ENCODE measurements around the gene SEL1L. TPM values are rescaled to one million over a fixed set of nuclear protein-coding genes. Genes with fewer than 3 reads are reported as not detected.
"Not testable (repeated sequence)": the region's sequence is repeated elsewhere in the genome, so short reads cannot be mapped to it uniquely, and the experiment has no call there.

Gene SEL1L
- total RNA-seq, 1 donor from 2014 or later, result 56.1 TPM

GRCh38 chr14:81484120-81484519 lies 49.5 kb downstream of the SEL1L start:
- no peaks in the 10 kb centered on the region for H3K27me3 Mint-ChIP-seq (ENCODE audit: insufficient read depth)
- no peak overlapping the region for H3K27ac Mint-ChIP-seq
- no peaks in the 10 kb centered on the region for H3K9me3 Mint-ChIP-seq
- H3K36me3 Mint-ChIP-seq (ENCODE audit: low read depth), result peaks cover 50% of the 10 kb centered on the region
- no peak overlapping the region for H3K4me3 Mint-ChIP-seq
- no peak for DNase-seq (ENCODE audit: low spot score)
- H3K4me1 Mint-ChIP-seq (ENCODE audit: low read depth), result peaks cover 6% of the 10 kb centered on the region
- intact Hi-C loops (cut with micrococcal nuclease), result no loop called here

- Mint-ChIP-seq H3K27me3 (ENCODE audit: insufficient read depth) (no peaks in the 10 kb centered on the region), H3K36me3 (ENCODE audit: low read depth) (peaks cover 46% of the 10 kb centered on the region), H3K9me3 (no peaks in the 10 kb centered on the region), H3K27ac (no peak overlapping the region), H3K4me1 (ENCODE audit: low read depth) (peaks cover 6% of the 10 kb centered on the region), H3K4me3 (no peak overlapping the region)
- intact Hi-C loops (cut with micrococcal nuclease), result no loop called here
- DNase-seq (ENCODE audit: low spot score), result no peak
These were observed 52.9 kb downstream of the SEL1L start for GRCh38 chr14:81480741-81481140.

- peaks cover 16% of the 10 kb centered on the region for H3K4me1 Mint-ChIP-seq (ENCODE audit: low read depth)
- H3K36me3 Mint-ChIP-seq (ENCODE audit: low read depth), result peaks cover 42% of the 10 kb centered on the region
- no peaks in the 10 kb centered on the region for H3K9me3 Mint-ChIP-seq
- no peaks in the 10 kb centered on the region for H3K27me3 Mint-ChIP-seq (ENCODE audit: insufficient read depth)
- H3K27ac Mint-ChIP-seq, result no peak overlapping the region
- intact Hi-C loops (cut with micrococcal nuclease), result no loop called here
- no peak overlapping the region for H3K4me3 Mint-ChIP-seq
- no peak for DNase-seq (ENCODE audit: low spot score)
These were observed 55.2 kb downstream of the SEL1L start for GRCh38 chr14:81478446-81478845.

- no peak for DNase-seq (ENCODE audit: low spot score)
- intact Hi-C loops (cut with micrococcal nuclease), result no loop called here
- Mint-ChIP-seq H3K4me3 (no peak overlapping the region), H3K36me3 (ENCODE audit: low read depth) (peaks cover 41% of the 10 kb centered on the region), H3K27ac (no peak overlapping the region), H3K9me3 (no peaks in the 10 kb centered on the region), H3K4me1 (ENCODE audit: low read depth) (peaks cover 30% of the 10 kb centered on the region), H3K27me3 (ENCODE audit: insufficient read depth) (no peaks in the 10 kb centered on the region)
These were observed 56.8 kb downstream of the SEL1L start for GRCh38 chr14:81476816-81477215.

GRCh38 chr14:81474685-81475324 lies 58.8 kb downstream of the SEL1L start:
- intact Hi-C loops (cut with micrococcal nuclease), result loop anchor here (1.0 to 5.0 kb wide), 6 partner anchors 11 to 533 kb away; partner anchors contain the start of genes CEP128 and SEL1L
- H3K36me3 Mint-ChIP-seq (ENCODE audit: low read depth), result peaks cover 40% of the 10 kb centered on the region
- no peaks in the 10 kb centered on the region for H3K9me3 Mint-ChIP-seq
- peak overlapping the region; percentile 53 for H3K27ac Mint-ChIP-seq
- H3K27me3 Mint-ChIP-seq (ENCODE audit: insufficient read depth), result no peaks in the 10 kb centered on the region
- DNase-seq (ENCODE audit: low spot score), result no peak
- H3K4me1 Mint-ChIP-seq (ENCODE audit: low read depth), result peaks cover 50% of the 10 kb centered on the region
- H3K4me3 Mint-ChIP-seq, result peak overlapping the region; percentile 27

- H3K27ac Mint-ChIP-seq, result peak overlapping the region; percentile 53
- intact Hi-C loops (cut with micrococcal nuclease), result loop anchor here (1.0 to 5.0 kb wide), 6 partner anchors 10 to 532 kb away; partner anchors contain the start of genes CEP128 and SEL1L
- H3K4me3 Mint-ChIP-seq, result peak overlapping the region; percentile 27
- no peaks in the 10 kb centered on the region for H3K9me3 Mint-ChIP-seq
- no peaks in the 10 kb centered on the region for H3K27me3 Mint-ChIP-seq (ENCODE audit: insufficient read depth)
- no peak for DNase-seq (ENCODE audit: low spot score)
- H3K4me1 Mint-ChIP-seq (ENCODE audit: low read depth), result peaks cover 52% of the 10 kb centered on the region
- H3K36me3 Mint-ChIP-seq (ENCODE audit: low read depth), result peaks cover 37% of the 10 kb centered on the region
These were observed 59.5 kb downstream of the SEL1L start for GRCh38 chr14:81474148-81474492.

- intact Hi-C loops (cut with micrococcal nuclease), result loop anchor here (1.0 to 5.0 kb wide), 6 partner anchors 9 to 531 kb away; partner anchors contain the start of genes CEP128 and SEL1L
- Mint-ChIP-seq H3K4me3 (peak overlapping the region; percentile 27), H3K4me1 (ENCODE audit: low read depth) (peaks cover 52% of the 10 kb centered on the region), H3K27ac (peak overlapping the region; percentile 35), H3K36me3 (ENCODE audit: low read depth) (peaks cover 34% of the 10 kb centered on the region), H3K9me3 (no peaks in the 10 kb centered on the region), H3K27me3 (ENCODE audit: insufficient read depth) (no peaks in the 10 kb centered on the region)
- no peak for DNase-seq (ENCODE audit: low spot score)
These were observed 60.1 kb downstream of the SEL1L start for GRCh38 chr14:81473456-81474147.

GRCh38 chr14:81472096-81472800 lies 61.4 kb downstream of the SEL1L start:
- peaks cover 31% of the 10 kb centered on the region for H3K36me3 Mint-ChIP-seq (ENCODE audit: low read depth)

GRCh38 chr14:81471062-81471461 lies 62.6 kb downstream of the SEL1L start:
- no peak for DNase-seq (ENCODE audit: low spot score)
- peak overlapping the region; percentile 43 for H3K4me3 Mint-ChIP-seq
- H3K36me3 Mint-ChIP-seq (ENCODE audit: low read depth), result peaks cover 22% of the 10 kb centered on the region
- intact Hi-C loops (cut with micrococcal nuclease), result loop anchor here (5.0 kb wide), 1 partner anchor 529 kb away; the partner anchor contains the start of gene CEP128
- H3K4me1 Mint-ChIP-seq (ENCODE audit: low read depth), result peaks cover 52% of the 10 kb centered on the region
- H3K27me3 Mint-ChIP-seq (ENCODE audit: insufficient read depth), result no peaks in the 10 kb centered on the region
- no peaks in the 10 kb centered on the region for H3K9me3 Mint-ChIP-seq
- peak overlapping the region; percentile 36 for H3K27ac Mint-ChIP-seq

More at GRCh38 chr14:81472096-81472800, 61.4 kb downstream of the SEL1L start:
- Mint-ChIP-seq H3K27me3 (ENCODE audit: insufficient read depth) (no peaks in the 10 kb centered on the region), H3K4me3 (no peak overlapping the region), H3K27ac (no peak overlapping the region), H3K4me1 (ENCODE audit: low read depth) (peaks cover 52% of the 10 kb centered on the region), H3K9me3 (no peaks in the 10 kb centered on the region)
- no peak for DNase-seq (ENCODE audit: low spot score)
- intact Hi-C loops (cut with micrococcal nuclease), result loop anchor here (5.0 kb wide), 1 partner anchor 530 kb away; the partner anchor contains the start of gene CEP128

- Mint-ChIP-seq H3K36me3 (ENCODE audit: low read depth) (peaks cover 19% of the 10 kb centered on the region), H3K27ac (peak overlapping the region; percentile 30), H3K4me1 (ENCODE audit: low read depth) (peaks cover 53% of the 10 kb centered on the region)
- H3K4me3 Mint-ChIP-seq; H3K27me3 Mint-ChIP-seq (ENCODE audit: insufficient read depth); H3K9me3 Mint-ChIP-seq; DNase-seq (ENCODE audit: low spot score): not testable (repeated sequence)
- intact Hi-C loops (cut with micrococcal nuclease), result loop anchor here (5.0 kb wide), 1 partner anchor 528 kb away; the partner anchor contains the start of gene CEP128
These were observed 63.2 kb downstream of the SEL1L start for GRCh38 chr14:81470557-81470826.

- Mint-ChIP-seq H3K27me3 (ENCODE audit: insufficient read depth) (no peaks in the 10 kb centered on the region), H3K9me3 (no peaks in the 10 kb centered on the region), H3K27ac (no peak overlapping the region), H3K4me3 (no peak overlapping the region), H3K4me1 (ENCODE audit: low read depth) (peaks cover 34% of the 10 kb centered on the region), H3K36me3 (ENCODE audit: low read depth) (peaks cover 8% of the 10 kb centered on the region)
- DNase-seq (ENCODE audit: low spot score), result no peak
- intact Hi-C loops (cut with micrococcal nuclease), result no loop called here
These were observed 66.8 kb downstream of the SEL1L start for GRCh38 chr14:81466854-81467253.

- no peak for DNase-seq (ENCODE audit: low spot score)
- Mint-ChIP-seq H3K27me3 (ENCODE audit: insufficient read depth) (no peaks in the 10 kb centered on the region), H3K9me3 (no peaks in the 10 kb centered on the region), H3K4me3 (peak overlapping the region; percentile 57), H3K36me3 (ENCODE audit: low read depth) (peaks cover 4% of the 10 kb centered on the region), H3K4me1 (ENCODE audit: low read depth) (peaks cover 23% of the 10 kb centered on the region), H3K27ac (peak overlapping the region; percentile 71)
- intact Hi-C loops (cut with micrococcal nuclease), result loop anchor here (2.0 kb wide), 6 partner anchors 67 to 511 kb away; partner anchors contain the start of genes GTF2A1, SEL1L and TSHR
These were observed 68.0 kb downstream of the SEL1L start for GRCh38 chr14:81465507-81466228.
